LHCN-M2 (cell line): ENCODE results near the gene PLCH1. TPM values are rescaled to one million over a fixed set of nuclear protein-coding genes. Genes with fewer than 3 reads are reported as not detected.

Experiments
- DNase-seq: peaks from one replicate; pipeline ENCODE4 v3.0.0-alpha.2; 2012; ENCODE audit warnings: low read depth
- total RNA-seq: library from RNA; depleted of rRNA; stranded (reverse); fragments of >200 nt; gene quantifications from 2 replicates; pipeline ENCODE4 v1.2.3, GENCODE V29; 2014; rRNA removed

Gene PLCH1
- total RNA-seq, 1 experiment from 2014 or later: not detected

DNA sequence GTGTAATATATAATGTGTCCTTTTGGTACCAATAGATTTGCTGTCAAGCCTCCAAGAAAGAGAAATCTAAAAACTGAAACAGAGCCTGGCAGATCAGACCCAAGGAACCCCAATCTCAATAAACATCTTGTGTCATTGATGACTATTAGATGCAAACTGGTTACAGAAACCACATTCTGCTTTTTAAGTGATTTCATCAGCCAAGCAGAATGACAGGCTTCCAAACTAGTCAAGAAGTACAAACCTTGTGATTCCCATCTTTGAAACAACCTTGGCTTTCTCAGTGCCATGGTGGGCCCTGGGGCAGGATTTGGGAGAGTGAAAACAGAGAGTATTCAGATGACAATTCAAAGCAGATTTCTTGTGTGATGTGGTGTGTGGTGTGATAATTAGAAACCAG is 405.8 kb downstream of the PLCH1 start:
- DNase-seq: no peak

GRCh38 chr3:155335724-155336354 is 409.0 kb downstream of the PLCH1 start:
- DNase-seq: no peak

DNA sequence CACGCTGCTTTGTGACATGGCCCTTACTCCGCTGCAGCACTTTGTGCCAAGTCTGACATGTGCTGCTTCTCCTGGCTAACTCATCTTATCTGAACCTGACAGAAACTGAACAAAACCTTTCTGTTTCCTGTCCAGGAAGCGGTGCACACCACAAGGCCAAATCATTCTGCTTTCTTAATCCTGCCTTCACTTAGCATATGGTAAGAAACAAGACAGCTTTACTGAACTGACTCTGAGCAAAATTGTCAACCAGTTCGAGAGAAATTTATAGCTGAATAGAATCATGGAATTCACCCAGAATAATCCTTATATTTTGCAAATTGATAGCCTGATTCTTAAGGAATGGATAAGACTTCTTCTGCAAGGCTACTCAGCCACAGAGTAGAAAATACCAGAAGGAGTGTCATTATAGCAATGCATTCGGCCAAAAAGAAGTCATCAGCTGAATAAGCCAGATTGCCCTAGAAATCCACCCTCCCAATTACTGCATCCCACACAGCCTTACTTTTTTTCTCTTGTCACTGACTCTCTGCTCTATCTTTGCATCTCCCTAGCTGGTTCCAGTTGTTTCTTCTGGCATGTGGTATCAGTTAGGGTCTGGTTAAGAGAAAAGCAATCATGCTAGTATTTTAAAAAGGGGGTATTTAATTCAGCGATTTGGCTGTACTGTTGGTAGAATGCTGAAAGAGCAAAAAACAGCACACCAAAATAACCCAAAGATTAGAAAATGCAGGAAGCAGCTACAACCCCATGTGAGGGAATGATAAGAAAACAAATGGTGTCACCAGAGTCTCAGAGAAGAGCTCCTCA is 409.8 kb downstream of the PLCH1 start:
- no peak for DNase-seq

DNA sequence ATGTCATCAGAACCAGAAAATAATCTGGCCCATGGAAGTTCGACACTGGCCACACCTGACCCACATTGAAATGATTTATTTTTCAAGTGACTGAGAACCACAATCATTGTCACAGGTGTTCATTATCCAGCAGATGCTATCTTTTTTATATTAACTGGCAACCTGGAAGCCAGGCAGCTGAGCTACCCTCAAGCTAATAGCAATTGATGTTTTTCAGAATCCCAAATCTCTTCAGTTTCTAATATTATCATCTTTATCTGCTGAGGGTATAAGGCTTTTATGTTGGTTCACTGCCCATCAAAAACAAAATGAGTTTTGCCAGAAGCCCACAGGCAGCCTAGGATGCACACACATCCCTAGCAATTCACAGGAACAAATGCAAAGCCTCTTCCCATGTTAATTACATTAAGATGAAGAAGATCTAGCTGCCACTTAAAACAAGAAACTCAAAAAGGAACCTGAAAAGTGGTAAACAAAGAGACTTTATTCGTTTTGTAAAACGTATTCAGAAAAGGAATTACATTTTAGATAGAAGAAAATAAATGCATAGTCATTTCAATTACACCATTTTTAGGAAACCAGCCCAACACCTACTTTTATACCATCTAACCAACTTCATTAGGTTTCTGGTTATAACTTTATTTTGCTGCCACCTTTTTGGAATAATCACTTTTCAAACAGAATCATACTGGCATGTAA is 410.5 kb downstream of the PLCH1 start:
- no peak for DNase-seq

GRCh38 chr3:155332716-155333115 is 412.2 kb downstream of the PLCH1 start:
- DNase-seq: no peak

DNA sequence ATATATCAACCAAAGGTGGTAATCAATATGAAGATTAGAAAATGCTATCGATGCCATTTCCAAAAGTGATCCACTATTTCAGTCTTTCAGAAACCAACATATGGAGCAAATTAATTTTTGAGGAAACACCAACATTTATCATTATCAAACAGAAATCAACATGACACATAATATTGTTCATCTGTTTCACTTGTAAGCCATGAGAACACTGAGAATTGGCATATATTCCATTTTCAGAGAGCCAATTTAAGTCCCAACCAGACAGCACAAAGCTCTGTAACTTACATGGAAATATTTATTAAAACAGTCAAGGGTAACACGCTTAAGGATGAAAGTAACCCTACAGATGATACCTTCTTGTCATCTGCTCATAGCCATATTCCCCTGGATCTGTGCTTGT is 413.8 kb downstream of the PLCH1 start:
- no peak for DNase-seq

GRCh38 chr3:155330370-155330769 is 414.5 kb downstream of the PLCH1 start:
- DNase-seq: no peak

DNA sequence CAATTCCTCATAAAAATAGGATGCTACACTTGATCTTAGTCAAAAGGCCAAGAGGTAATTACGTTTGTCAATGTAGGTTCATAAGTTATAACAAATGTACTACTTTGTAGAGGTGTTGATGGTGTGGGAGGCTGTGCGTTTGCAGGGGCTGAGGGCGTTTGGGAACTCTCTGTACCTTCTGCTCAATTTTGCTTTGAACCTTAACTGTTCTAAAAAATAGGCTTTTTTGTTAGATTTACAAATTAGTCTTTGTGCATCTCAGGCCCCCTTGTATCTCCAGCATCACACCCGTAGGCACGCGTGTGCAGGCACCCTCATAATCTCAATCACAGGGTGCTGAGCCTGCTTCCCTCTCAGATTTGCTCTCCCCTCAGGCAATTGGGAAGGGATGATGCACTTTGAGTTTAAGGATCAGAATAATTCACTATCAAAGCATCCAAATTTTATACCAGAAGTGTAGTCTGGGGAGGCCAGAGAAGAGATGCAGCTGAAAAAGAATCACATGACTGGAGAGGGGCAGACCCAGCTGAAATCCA is 415.3 kb downstream of the PLCH1 start:
- no peak for DNase-seq

DNA sequence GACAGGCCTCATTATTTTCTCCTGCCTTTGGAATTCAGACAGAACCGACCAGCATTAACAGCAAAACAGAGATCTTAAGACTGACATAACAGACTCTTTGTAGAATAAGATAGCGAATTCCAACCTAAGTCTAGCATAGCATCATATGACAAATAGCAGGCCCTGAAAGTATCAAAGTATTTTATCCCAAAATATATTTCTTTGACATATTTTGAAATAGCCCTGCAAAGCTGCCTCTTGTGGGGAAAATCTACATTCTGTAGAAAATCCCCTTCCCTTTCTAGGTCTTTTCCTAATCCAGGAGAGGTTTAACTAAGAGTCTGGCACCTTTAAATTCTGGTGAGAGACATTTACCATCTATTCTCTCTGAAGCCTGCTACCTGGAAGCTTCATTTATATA is 417.0 kb downstream of the PLCH1 start:
- DNase-seq: no peak

GRCh38 chr3:155327430-155327829 is 417.4 kb downstream of the PLCH1 start:
- DNase-seq: no peak

GRCh38 chr3:155326901-155327300 is 418.0 kb downstream of the PLCH1 start:
- DNase-seq: no peak

- no peak for DNase-seq
Measured at GRCh38 chr3:155326244-155326643, 418.6 kb downstream of the PLCH1 start.

Other genes starting within 250 kb of the PLCH1 start
- gene C3orf33, start 61.2 kb upstream of the PLCH1 start, total RNA-seq: 3.4 and 4.1 TPM in 2 replicates
- gene SLC33A1, start 109.4 kb upstream of the PLCH1 start, total RNA-seq: 28.2 and 30.5 TPM in 2 replicates
- gene GMPS, start 125.6 kb upstream of the PLCH1 start, total RNA-seq: 73.2 and 84.3 TPM in 2 replicates